HG03196 (cell line): ENCODE measurements around the gene OVOL1.
"Not testable (repeated sequence)": the region's sequence is repeated elsewhere in the genome, so short reads cannot be mapped to it uniquely, and the experiment has no call there.

Source experiments
- ATAC-seq: cut with Tn5 transposase; IDR thresholded peaks from one replicate; pipeline ENCODE4 v1.9.1; 2021; ENCODE audit not compliant: unreplicated experiment

The OVOL1 gene

GRCh38 chr11:65786786-65787636, at the start of gene OVOL1:
TSS of gene OVOL1 (plus strand) at chr11:65787063. CDS start at chr11:65787374, 311 bp downstream.
- ATAC-seq, result no peak

- no peak for ATAC-seq
These were observed 47.8 kb upstream of the OVOL1 start for GRCh38 chr11:65739022-65739421.

- no peak for ATAC-seq
These were observed 45.7 kb upstream of the OVOL1 start for GRCh38 chr11:65741185-65741584.

GRCh38 chr11:65742353-65742752, 44.5 kb upstream of the OVOL1 start:
- ATAC-seq, result no peak

- no peak for ATAC-seq
These were observed 43.2 kb upstream of the OVOL1 start for GRCh38 chr11:65743681-65744025.

- ATAC-seq, result no peak
These were observed 42.7 kb upstream of the OVOL1 start for GRCh38 chr11:65744026-65744698.

- ATAC-seq, result no peak
These were observed 42.2 kb upstream of the OVOL1 start for GRCh38 chr11:65744699-65745042.

GRCh38 chr11:65745049-65745448, 41.8 kb upstream of the OVOL1 start:
- ATAC-seq, result no peak

- ATAC-seq, result not testable (repeated sequence)
These were observed 24.7 kb upstream of the OVOL1 start for GRCh38 chr11:65762169-65762568.

- ATAC-seq, result not testable (repeated sequence)
These were observed 24.0 kb upstream of the OVOL1 start for GRCh38 chr11:65762816-65763215.

- ATAC-seq, result no peak
These were observed 22.4 kb upstream of the OVOL1 start for GRCh38 chr11:65764434-65764833.

GRCh38 chr11:65766535-65766934, 20.3 kb upstream of the OVOL1 start:
- ATAC-seq, result no peak

- ATAC-seq, result no peak
These were observed 19.5 kb upstream of the OVOL1 start for GRCh38 chr11:65767406-65767805.

- ATAC-seq, result not testable (repeated sequence)
These were observed 19.1 kb upstream of the OVOL1 start for GRCh38 chr11:65767806-65768205.

- ATAC-seq, result no peak
These were observed 15.8 kb upstream of the OVOL1 start for GRCh38 chr11:65770951-65771567.

GRCh38 chr11:65771589-65772112, 15.2 kb upstream of the OVOL1 start:
- no peak for ATAC-seq

GRCh38 chr11:65773784-65774411, 13.0 kb upstream of the OVOL1 start:
- ATAC-seq, result no peak

- no peak for ATAC-seq
These were observed 12.1 kb upstream of the OVOL1 start for GRCh38 chr11:65774525-65775306.

GRCh38 chr11:65776196-65776595, 10.7 kb upstream of the OVOL1 start:
- ATAC-seq, result no peak

- ATAC-seq, result no peak
These were observed 10.1 kb upstream of the OVOL1 start for GRCh38 chr11:65776710-65777141.

- no peak for ATAC-seq
These were observed 9.6 kb upstream of the OVOL1 start for GRCh38 chr11:65777241-65777640.
